GM19328 (cell line): Measurements from ENCODE around the gene ADGRV1.
"Not testable (repeated sequence)": the region's sequence is repeated elsewhere in the genome, so short reads cannot be mapped to it uniquely, and the experiment has no call there.

Experiments used
- ATAC-seq: cut with Tn5 transposase; IDR thresholded peaks from one replicate; pipeline ENCODE4 v1.9.1; 2021; ENCODE audit warnings: mild to moderate bottlenecking, moderate library complexity; ENCODE audit not compliant: unreplicated experiment

ADGRV1 gene

GRCh38 chr5:90641528-90641927 lies 82.9 kb downstream of the ADGRV1 start:
- no peak for ATAC-seq

- no peak for ATAC-seq
These were observed 84.2 kb downstream of the ADGRV1 start for GRCh38 chr5:90642706-90643229.

GRCh38 chr5:90644132-90644531 lies 85.5 kb downstream of the ADGRV1 start:
- ATAC-seq, result no peak

GRCh38 chr5:90645024-90645610 lies 86.5 kb downstream of the ADGRV1 start:
- no peak for ATAC-seq

- no peak for ATAC-seq
These were observed 92.2 kb downstream of the ADGRV1 start for GRCh38 chr5:90650767-90651166.

- no peak for ATAC-seq
These were observed 95.6 kb downstream of the ADGRV1 start for GRCh38 chr5:90654215-90654614.

GRCh38 chr5:90655423-90655822 lies 96.8 kb downstream of the ADGRV1 start:
- ATAC-seq, result no peak

GRCh38 chr5:90657030-90657429 lies 98.4 kb downstream of the ADGRV1 start:
- ATAC-seq, result no peak

GRCh38 chr5:90657788-90658187 lies 99.2 kb downstream of the ADGRV1 start:
- ATAC-seq, result no peak

- ATAC-seq, result no peak
These were observed 100.0 kb downstream of the ADGRV1 start for GRCh38 chr5:90658620-90659019.

GRCh38 chr5:90668079-90668565 lies 109.5 kb downstream of the ADGRV1 start:
- not testable (repeated sequence) for ATAC-seq

- no peak for ATAC-seq
These were observed 116.6 kb downstream of the ADGRV1 start for GRCh38 chr5:90675222-90675621.

- ATAC-seq, result no peak
These were observed 122.4 kb downstream of the ADGRV1 start for GRCh38 chr5:90680921-90681563.

- ATAC-seq, result no peak
These were observed 123.7 kb downstream of the ADGRV1 start for GRCh38 chr5:90682278-90682677.

GRCh38 chr5:90685425-90686022 lies 126.9 kb downstream of the ADGRV1 start:
- ATAC-seq, result no peak

GRCh38 chr5:90686363-90686762 lies 127.8 kb downstream of the ADGRV1 start:
- ATAC-seq, result not testable (repeated sequence)

GRCh38 chr5:90687458-90687857 lies 128.9 kb downstream of the ADGRV1 start:
- ATAC-seq, result not testable (repeated sequence)

- no peak for ATAC-seq
These were observed 130.5 kb downstream of the ADGRV1 start for GRCh38 chr5:90689064-90689463.

- no peak for ATAC-seq
These were observed 131.7 kb downstream of the ADGRV1 start for GRCh38 chr5:90690307-90690706.

- ATAC-seq, result no peak
These were observed 132.9 kb downstream of the ADGRV1 start for GRCh38 chr5:90691533-90691932.

GRCh38 chr5:90696153-90696552 lies 137.6 kb downstream of the ADGRV1 start:
- ATAC-seq, result no peak

- ATAC-seq, result no peak
These were observed 141.7 kb downstream of the ADGRV1 start for GRCh38 chr5:90700299-90700698.
